MM.1S (cell line): ENCODE measurements around the gene MYOC.

ENCODE experiments used
- DNase-seq: peaks from one replicate; pipeline ENCODE4 v3.0.0-alpha.2; 2015
- H2AFZ ChIP-seq: fragments of 300-600 bp; sonication (generic); 2 replicates; pipeline ENCODE4 v1.6.0; 2016; ENCODE audit warnings: antibody characterized with exemption, low read length
- H3F3A ChIP-seq: fragments of 300-600 bp; sonication (generic); 2 replicates; pipeline ENCODE4 v1.6.1; 2016; ENCODE audit warnings: mild to moderate bottlenecking, antibody characterized with exemption, low read length, moderate library complexity, mixed read lengths; ENCODE audit not compliant: insufficient read depth
- H3K27ac ChIP-seq: fragments of 300-600 bp; sonication (generic); 2 replicates; pipeline ENCODE4 v1.5.1; 2016; ENCODE audit warnings: mild to moderate bottlenecking, low read length
- H3K27me3 ChIP-seq: fragments of 300-600 bp; sonication (generic); replicated peaks from 2 replicates; pipeline ENCODE4 v1.6.0; 2016; ENCODE audit warnings: low read length; ENCODE audit not compliant: insufficient read depth
- H3K36me3 ChIP-seq: fragments of 300-600 bp; sonication (generic); replicated peaks from 2 replicates; pipeline ENCODE4 v1.6.1; 2016; ENCODE audit warnings: mild to moderate bottlenecking, low read length, mixed read lengths; ENCODE audit not compliant: insufficient read depth
- H3K4me1 ChIP-seq: fragments of 300-600 bp; sonication (generic); 2 replicates; pipeline ENCODE4 v1.6.1; 2016; ENCODE audit warnings: low read length, mixed read lengths
- H3K4me2 ChIP-seq: fragments of 300-600 bp; sonication (generic); 2 replicates; pipeline ENCODE4 v1.6.0; 2016; ENCODE audit warnings: low read depth, low read length
- H3K4me3 ChIP-seq: fragments of 300-600 bp; sonication (generic); 2 replicates; pipeline ENCODE4 v1.5.1; 2016; ENCODE audit warnings: low read length, mixed read lengths
- H3K79me2 ChIP-seq: fragments of 300-600 bp; sonication (generic); 2 replicates; pipeline ENCODE4 v1.6.1; 2016; ENCODE audit warnings: mixed run types, low read length, mixed read lengths
- H3K9ac ChIP-seq: fragments of 300-600 bp; sonication (generic); 2 replicates; pipeline ENCODE4 v1.6.1; 2016; ENCODE audit warnings: low read length, mixed read lengths
- H3K9me2 ChIP-seq: fragments of 300-600 bp; sonication (generic); replicated peaks from 2 replicates; pipeline ENCODE4 v1.6.1; 2016; ENCODE audit warnings: mild to moderate bottlenecking, low read length, mixed read lengths; ENCODE audit not compliant: insufficient read depth
- H3K9me3 ChIP-seq: fragments of 300-600 bp; sonication (generic); replicated peaks from 2 replicates; pipeline ENCODE4 v1.6.1; 2016; ENCODE audit warnings: mild to moderate bottlenecking, low read length, mixed read lengths; ENCODE audit not compliant: insufficient read depth
- H4K20me1 ChIP-seq: fragments of 300-600 bp; sonication (generic); 2 replicates; pipeline ENCODE4 v1.6.1; 2016; ENCODE audit warnings: mild to moderate bottlenecking, low read length, moderate library complexity, mixed read lengths; ENCODE audit not compliant: insufficient read depth
- EZH2 ChIP-seq: fragments of 300-600 bp; sonication (generic); optimal IDR thresholded peaks from 2 replicates; pipeline ENCODE3; 2017; ENCODE audit warnings: low read depth, mild to moderate bottlenecking, antibody characterized with exemption, low read length, mixed read lengths
- EZH2phosphoT487 ChIP-seq: fragments of 300-600 bp; sonication (generic); IDR thresholded peaks from 2 replicates; pipeline ENCODE4 v1.6.1; 2018; ENCODE audit warnings: antibody characterized with exemption, low read length
- TF ChIP-seq, protein P1 (sequence below): fragments of 300-600 bp; sonication (generic); IDR thresholded peaks from 2 replicates; pipeline ENCODE4 v1.5.1; 2016; ENCODE audit warnings: antibody characterized with exemption, low read length, mixed read lengths

Gene MYOC

DNA sequence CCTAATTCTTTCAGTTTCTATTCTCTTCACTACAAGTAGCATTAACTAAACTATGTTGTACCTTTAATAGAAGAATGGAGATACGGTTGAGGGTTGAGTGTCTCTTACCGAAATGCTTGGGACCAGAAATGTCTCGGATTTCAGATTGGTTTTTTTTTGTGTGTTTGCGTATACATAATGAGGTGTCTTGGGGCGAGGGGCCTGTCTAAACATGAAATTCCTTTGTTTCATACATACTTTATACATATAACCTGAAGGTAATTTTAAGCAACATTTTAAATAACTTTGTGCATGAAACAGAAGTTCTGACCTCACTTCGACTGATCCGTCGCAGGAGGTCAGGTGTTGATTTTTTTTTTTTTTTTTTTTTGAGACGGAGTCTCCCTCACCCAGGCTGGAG lies 66.8 kb downstream of the MYOC start:
- H4K20me1 ChIP-seq, result no peaks in the 10 kb centered on the region
- no peak overlapping the region for H2AFZ ChIP-seq
- H3K4me3 ChIP-seq, result no peak overlapping the region
- no peaks in the 10 kb centered on the region for H3K27me3 ChIP-seq
- no peak for DNase-seq
- H3K9me2 ChIP-seq, result no peaks in the 10 kb centered on the region
- H3K4me1 ChIP-seq, result no peaks in the 10 kb centered on the region
- no peak overlapping the region for H3K4me2 ChIP-seq
- 0 out of 2 replicates have a peak, but pooled peaks cover 3% of the 10 kb centered on the region for H3K79me2 ChIP-seq
- no peak overlapping the region for H3K27ac ChIP-seq
- H3F3A ChIP-seq, result no peaks in the 10 kb centered on the region; the same call in 1 of the 2 replicates
- TF ChIP-seq, protein P1, sequence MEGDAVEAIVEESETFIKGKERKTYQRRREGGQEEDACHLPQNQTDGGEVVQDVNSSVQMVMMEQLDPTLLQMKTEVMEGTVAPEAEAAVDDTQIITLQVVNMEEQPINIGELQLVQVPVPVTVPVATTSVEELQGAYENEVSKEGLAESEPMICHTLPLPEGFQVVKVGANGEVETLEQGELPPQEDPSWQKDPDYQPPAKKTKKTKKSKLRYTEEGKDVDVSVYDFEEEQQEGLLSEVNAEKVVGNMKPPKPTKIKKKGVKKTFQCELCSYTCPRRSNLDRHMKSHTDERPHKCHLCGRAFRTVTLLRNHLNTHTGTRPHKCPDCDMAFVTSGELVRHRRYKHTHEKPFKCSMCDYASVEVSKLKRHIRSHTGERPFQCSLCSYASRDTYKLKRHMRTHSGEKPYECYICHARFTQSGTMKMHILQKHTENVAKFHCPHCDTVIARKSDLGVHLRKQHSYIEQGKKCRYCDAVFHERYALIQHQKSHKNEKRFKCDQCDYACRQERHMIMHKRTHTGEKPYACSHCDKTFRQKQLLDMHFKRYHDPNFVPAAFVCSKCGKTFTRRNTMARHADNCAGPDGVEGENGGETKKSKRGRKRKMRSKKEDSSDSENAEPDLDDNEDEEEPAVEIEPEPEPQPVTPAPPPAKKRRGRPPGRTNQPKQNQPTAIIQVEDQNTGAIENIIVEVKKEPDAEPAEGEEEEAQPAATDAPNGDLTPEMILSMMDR, result no peak
- TF ChIP-seq EZH2phosphoT487 (no peak), EZH2 (no peak)
- H3K9me3 ChIP-seq, result no peaks in the 10 kb centered on the region
- H3K9ac ChIP-seq, result no peak overlapping the region
- peaks cover 54% of the 10 kb centered on the region for H3K36me3 ChIP-seq
